ENCODE data around the gene PTPN14.

Gene PTPN14

DNA sequence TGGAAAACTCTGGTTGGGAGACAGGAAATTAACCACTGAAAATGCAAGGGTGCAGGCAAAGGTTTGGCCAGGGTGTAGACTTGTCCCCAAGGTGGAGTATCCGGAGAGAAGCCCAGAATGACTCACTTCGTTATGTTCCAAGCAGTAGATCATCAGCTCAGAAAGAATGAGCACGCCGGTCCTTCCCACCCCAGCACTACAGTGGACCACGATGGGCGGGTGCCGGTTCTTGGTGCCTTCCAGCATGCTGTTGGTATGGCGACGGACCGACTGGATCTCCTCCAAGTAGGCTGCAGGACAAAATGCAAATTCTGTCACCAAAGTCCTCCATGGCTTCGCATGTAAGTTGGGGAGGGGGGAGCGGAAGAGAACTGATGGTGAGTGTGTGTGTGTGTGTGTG lies 187.0 kb downstream of the PTPN14 start:
- DNase-seq (ENCODE audit: low read depth in 2 of 2) = peak; percentile 60 to 70
- TF ChIP-seq, protein P1, sequence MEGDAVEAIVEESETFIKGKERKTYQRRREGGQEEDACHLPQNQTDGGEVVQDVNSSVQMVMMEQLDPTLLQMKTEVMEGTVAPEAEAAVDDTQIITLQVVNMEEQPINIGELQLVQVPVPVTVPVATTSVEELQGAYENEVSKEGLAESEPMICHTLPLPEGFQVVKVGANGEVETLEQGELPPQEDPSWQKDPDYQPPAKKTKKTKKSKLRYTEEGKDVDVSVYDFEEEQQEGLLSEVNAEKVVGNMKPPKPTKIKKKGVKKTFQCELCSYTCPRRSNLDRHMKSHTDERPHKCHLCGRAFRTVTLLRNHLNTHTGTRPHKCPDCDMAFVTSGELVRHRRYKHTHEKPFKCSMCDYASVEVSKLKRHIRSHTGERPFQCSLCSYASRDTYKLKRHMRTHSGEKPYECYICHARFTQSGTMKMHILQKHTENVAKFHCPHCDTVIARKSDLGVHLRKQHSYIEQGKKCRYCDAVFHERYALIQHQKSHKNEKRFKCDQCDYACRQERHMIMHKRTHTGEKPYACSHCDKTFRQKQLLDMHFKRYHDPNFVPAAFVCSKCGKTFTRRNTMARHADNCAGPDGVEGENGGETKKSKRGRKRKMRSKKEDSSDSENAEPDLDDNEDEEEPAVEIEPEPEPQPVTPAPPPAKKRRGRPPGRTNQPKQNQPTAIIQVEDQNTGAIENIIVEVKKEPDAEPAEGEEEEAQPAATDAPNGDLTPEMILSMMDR (IDR thresholded peaks at IDR 0.05; ENCODE audit: low read depth, low read length) = no peak

DNA sequence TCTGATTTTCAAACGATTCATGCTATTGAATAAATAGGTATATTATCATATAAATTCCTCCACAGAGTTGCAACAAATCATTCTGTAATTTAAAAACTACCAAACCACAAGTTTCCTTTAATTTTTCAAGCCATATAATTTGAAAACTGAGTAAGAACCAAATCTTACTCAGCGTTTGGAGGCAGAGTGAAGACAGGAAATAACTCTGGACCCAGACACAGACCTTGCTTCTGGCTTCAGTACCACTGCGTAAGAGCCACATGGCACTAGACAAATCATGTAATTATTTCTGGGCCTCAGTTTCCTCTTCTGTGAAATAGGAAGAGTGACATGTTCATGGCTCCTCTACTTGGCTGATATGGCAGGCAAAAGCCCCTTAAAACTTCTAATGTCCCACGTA lies 188.0 kb downstream of the PTPN14 start:
- TF ChIP-seq, protein P1 (IDR thresholded peaks at IDR 0.05; ENCODE audit: low read depth, low read length) = no peak
- H3K4me3 ChIP-seq (replicated peaks in 1 of 2; ENCODE audit: low read depth in 2 of 2, low read length in 2 of 2) = no peak overlapping the region
- DNase-seq (ENCODE audit: low read depth in 2 of 2) = peak; percentile 26 to 58

More for the DNA sequence above, 187.0 kb downstream of the PTPN14 start:
- H3K4me3 ChIP-seq (replicated peaks in 1 of 2; ENCODE audit: low read depth in 2 of 2, low read length in 2 of 2) = no peak overlapping the region

DNA sequence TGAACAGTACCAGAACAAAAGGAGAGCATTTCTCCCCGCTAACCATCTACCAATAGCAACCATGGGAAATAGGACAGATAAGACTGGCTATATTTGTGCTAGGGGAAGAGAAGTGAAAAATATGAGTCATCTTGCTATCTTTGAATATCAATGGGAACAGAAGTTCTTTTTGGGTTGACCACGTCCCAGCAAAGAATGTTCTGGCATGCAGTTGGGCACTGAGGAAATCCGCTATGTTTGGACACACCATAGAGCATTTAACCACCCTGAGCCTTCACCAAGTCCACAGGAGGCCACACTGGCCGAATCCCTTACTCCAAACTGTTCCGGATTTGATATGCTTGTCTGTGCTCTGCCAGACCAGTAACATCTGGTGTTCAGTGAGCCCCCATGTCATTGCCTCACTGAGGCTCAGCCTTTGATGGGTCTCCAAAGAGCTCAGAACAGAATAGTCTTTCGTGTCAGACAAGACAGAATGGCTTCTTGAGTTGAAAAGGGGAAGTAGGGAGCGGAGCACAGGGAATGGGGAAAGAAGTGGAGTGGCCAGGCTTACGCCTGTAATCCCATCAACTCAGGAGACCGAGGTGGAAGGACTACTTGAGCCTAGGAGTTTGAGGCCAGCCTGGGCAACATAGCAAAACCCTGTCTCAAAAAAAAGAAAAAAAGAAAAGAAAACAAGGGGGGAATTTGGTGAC lies 189.1 kb downstream of the PTPN14 start:
- TF ChIP-seq, protein P1 (IDR thresholded peaks at IDR 0.05; ENCODE audit: low read depth, low read length) = no peak
- peak; percentile 73 to 86 for DNase-seq (ENCODE audit: low read depth in 2 of 2)

DNA sequence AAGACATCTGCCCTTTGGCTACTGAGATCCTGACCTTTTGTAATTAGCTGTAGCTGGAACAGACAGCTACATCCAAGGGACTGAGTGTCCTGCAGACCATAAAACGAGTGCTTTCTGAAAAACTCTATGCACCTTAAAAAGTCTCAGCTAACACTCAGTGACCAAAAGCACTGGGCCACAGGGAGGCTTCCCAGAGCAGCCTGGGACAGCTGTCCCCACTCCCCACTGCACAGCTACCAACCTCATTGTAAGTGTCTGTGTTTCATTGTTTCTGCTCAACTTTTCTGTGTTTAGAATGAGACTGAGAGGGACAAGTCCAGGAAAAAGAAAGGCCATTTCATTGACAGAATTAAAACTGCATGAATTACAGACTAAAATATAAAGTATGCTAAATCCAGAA lies 189.8 kb downstream of the PTPN14 start:
- H3K4me3 ChIP-seq (replicated peaks in 1 of 2; ENCODE audit: low read depth in 2 of 2, low read length in 2 of 2) = no peak overlapping the region
- no peak for DNase-seq (ENCODE audit: low read depth in 2 of 2)
- TF ChIP-seq, protein P1 (IDR thresholded peaks at IDR 0.05; ENCODE audit: low read depth, low read length) = no peak

More for the DNA sequence above, 189.1 kb downstream of the PTPN14 start:
- no peak overlapping the region for H3K4me3 ChIP-seq (replicated peaks in 1 of 2; ENCODE audit: low read depth in 2 of 2, low read length in 2 of 2)

DNA sequence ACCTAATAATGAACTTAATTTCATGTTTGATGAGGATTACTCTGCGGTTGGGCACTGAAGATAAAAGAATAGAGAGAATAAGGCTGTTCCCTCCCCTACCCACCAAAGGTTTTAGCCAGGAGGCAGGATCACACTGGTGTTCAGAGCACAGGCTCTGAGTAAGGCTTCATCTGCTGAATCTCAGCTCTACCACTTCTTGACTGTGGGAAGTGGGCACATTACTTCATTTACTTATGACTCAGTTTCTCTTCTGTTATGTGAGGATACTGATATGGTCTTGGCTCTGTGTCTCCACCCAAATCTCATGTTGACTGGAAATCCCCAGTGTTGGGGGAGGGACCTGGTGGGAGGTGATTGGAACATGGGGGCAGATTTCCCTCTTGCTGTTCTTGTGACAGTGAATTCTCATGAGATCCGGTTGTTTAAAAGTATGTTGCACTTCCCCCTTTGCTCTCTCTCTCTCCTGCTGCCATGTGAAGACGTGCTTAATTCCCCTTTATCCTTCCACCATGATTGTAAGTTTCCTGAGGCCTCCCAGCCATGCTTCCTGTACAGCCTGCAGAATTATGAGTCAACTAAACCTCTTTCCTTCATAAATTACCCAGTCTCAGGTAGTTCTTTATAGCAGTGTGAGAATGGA lies 190.8 kb downstream of the PTPN14 start:
- no peak overlapping the region for H3K4me3 ChIP-seq (replicated peaks in 1 of 2; ENCODE audit: low read depth in 2 of 2, low read length in 2 of 2)
- no peak for DNase-seq (ENCODE audit: low read depth in 2 of 2)
- TF ChIP-seq, protein P1 (IDR thresholded peaks at IDR 0.05; ENCODE audit: low read depth, low read length) = no peak

DNA sequence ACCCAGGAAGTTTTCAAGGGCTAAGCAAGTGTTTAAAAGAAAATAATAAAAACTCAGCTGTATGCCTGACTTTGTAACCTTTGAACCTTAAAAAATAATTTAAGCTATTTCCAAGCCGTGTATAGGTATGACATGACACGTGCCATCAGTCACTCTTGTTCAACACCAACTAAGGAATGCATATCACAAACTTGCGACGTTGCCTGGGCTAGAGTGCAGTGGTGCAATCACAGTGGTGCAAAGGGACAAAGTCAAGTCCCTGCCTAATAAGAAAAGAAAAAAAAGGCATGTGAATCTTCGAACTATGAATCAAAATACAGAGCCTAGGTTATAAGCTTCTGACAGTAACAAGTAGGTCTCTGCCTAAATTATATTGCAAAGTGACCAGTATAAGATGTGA lies 191.3 kb downstream of the PTPN14 start:
- TF ChIP-seq, protein P1 (IDR thresholded peaks at IDR 0.05; ENCODE audit: low read depth, low read length) = no peak
- DNase-seq (ENCODE audit: low read depth in 2 of 2) = no peak
- H3K4me3 ChIP-seq (replicated peaks in 1 of 2; ENCODE audit: low read depth in 2 of 2, low read length in 2 of 2) = no peak overlapping the region

Measured in cardiac fibroblast (primary cell).